IMR-90 (cell line): ENCODE measurements around the gene SEL1L2. TPM values are rescaled to one million over a fixed set of nuclear protein-coding genes. Genes with fewer than 3 reads are reported as not detected.

ENCODE experiments used
- ATAC-seq: fragments of 200-7000 bp; cut with Tn5 transposase; 2 replicates; pipeline ENCODE4 v1.9.1; 2020; ENCODE audit warnings: low read depth, mild to moderate bottlenecking, moderate library complexity
- BruUV-seq: library from RNA; stranded (reverse); fragments of 400-500 nt; replicated peaks from 2 replicates; lab custom pipeline; 2021; lab: Mats Ljungman, UMichigan
- CTCF ChIA-PET: fragments of 300-600 bp; formaldehyde crosslinking; extraction: SDS; loops from one replicate; lab custom pipeline; 2021; ENCODE audit warnings: antibody characterized with exemption; lab: Yijun Ruan, JAX
- POLR2A ChIA-PET: fragments of 300-600 bp; sonication (Branson Sonifier 250); formaldehyde crosslinking; loops from one replicate; lab custom pipeline; 2022; ENCODE audit warnings: antibody characterized with exemption; ENCODE audit not compliant: unreplicated experiment; lab: Charles Lee
- DNase-seq: peaks from one replicate; pipeline ENCODE4 v3.0.0; 2013
- H2AFZ ChIP-seq: replicated peaks from 2 replicates; pipeline ENCODE3; 2013; ENCODE audit warnings: low read length, mild to moderate bottlenecking; ENCODE audit not compliant: poor library complexity
- H2AK5ac ChIP-seq: 2 replicates; pipeline ENCODE4 v1.6.1; 2013; ENCODE audit warnings: low read depth, low read length, inconsistent platforms
- H2AK9ac ChIP-seq: replicated peaks from 2 replicates; pipeline ENCODE3; 2013; ENCODE audit warnings: mild to moderate bottlenecking, low read depth, low read length, moderate library complexity; ENCODE audit not compliant: poor library complexity
- H2BK120ac ChIP-seq: 2 replicates; pipeline ENCODE4 v1.6.1; 2013; ENCODE audit warnings: low read depth, low read length, inconsistent platforms
- H2BK15ac ChIP-seq: 3 replicates; pipeline ENCODE4 v1.6.1; 2013; ENCODE audit warnings: low read depth, low read length, inconsistent platforms
- H2BK20ac ChIP-seq: 2 replicates; pipeline ENCODE4 v1.6.1; 2013; ENCODE audit warnings: low read depth, mild to moderate bottlenecking, inconsistent platforms, low read length, moderate library complexity
- H2BK5ac ChIP-seq: 2 replicates; pipeline ENCODE4 v1.6.1; 2013; ENCODE audit warnings: mild to moderate bottlenecking, low read depth, low read length, inconsistent platforms; ENCODE audit not compliant: poor library complexity, severe bottlenecking
- H3K14ac ChIP-seq: replicated peaks from 2 replicates; pipeline ENCODE4 v1.6.1; 2013; ENCODE audit warnings: low read depth, low read length, inconsistent platforms
- H3K18ac ChIP-seq: 2 replicates; pipeline ENCODE4 v1.6.1; 2013; ENCODE audit warnings: low read depth, low read length, control low read depth
- H3K23ac ChIP-seq: 2 replicates; pipeline ENCODE4 v1.6.1; 2013; ENCODE audit warnings: low read depth, low read length, inconsistent platforms
- H3K27ac ChIP-seq: 2 replicates; pipeline ENCODE4 v1.5.1; 2013; ENCODE audit warnings: mild to moderate bottlenecking, control low read depth, low read length; ENCODE audit not compliant: insufficient read depth
- H3K27me3 ChIP-seq: 2 replicates; pipeline ENCODE4 v1.6.1; 2013; ENCODE audit warnings: low read length; ENCODE audit not compliant: control insufficient read depth, insufficient read depth
- H3K36me3 ChIP-seq: 2 replicates; pipeline ENCODE4 v1.6.1; 2013; ENCODE audit warnings: low read length, mixed read lengths; ENCODE audit not compliant: control insufficient read depth, insufficient read depth
- H3K4ac ChIP-seq: 2 replicates; pipeline ENCODE4 v1.6.1; 2013; ENCODE audit warnings: low read depth, low read length, inconsistent platforms
- H3K4me1 ChIP-seq: 2 replicates; pipeline ENCODE4 v1.6.1; 2013; ENCODE audit warnings: low read length, mixed read lengths; ENCODE audit not compliant: control insufficient read depth, insufficient read depth
- H3K4me2 ChIP-seq: 2 replicates; pipeline ENCODE4 v1.6.1; 2013; ENCODE audit warnings: low read depth, mild to moderate bottlenecking, control low read depth, low read length, moderate library complexity
- H3K4me3 ChIP-seq: 2 replicates; pipeline ENCODE4 v1.5.1; 2013; ENCODE audit warnings: low read depth, mild to moderate bottlenecking, control low read depth, low read length, moderate library complexity; ENCODE audit not compliant: insufficient read depth
- H3K56ac ChIP-seq: 2 replicates; pipeline ENCODE4 v1.6.1; 2013; ENCODE audit warnings: low read length, inconsistent platforms; ENCODE audit not compliant: insufficient read depth; ENCODE audit errors: extremely low read depth
- H3K79me1 ChIP-seq, 2 experiments: 2 replicates each; pipeline ENCODE4 v1.6.1; 2013; ENCODE audit warnings: low read length in 2 of 2, inconsistent platforms in 1 of 2, low read depth in 1 of 2
- H3K9ac ChIP-seq: 2 replicates; pipeline ENCODE4 v1.6.1; 2013; ENCODE audit warnings: low read depth, low read length, control low read depth
- H3K9me1 ChIP-seq: 2 replicates; pipeline ENCODE4 v1.6.1; 2013; ENCODE audit warnings: low read length, inconsistent platforms; ENCODE audit not compliant: insufficient read depth
- H3K9me3 ChIP-seq: 2 replicates; pipeline ENCODE4 v1.6.1; 2013; ENCODE audit warnings: low read length; ENCODE audit not compliant: control insufficient read depth, insufficient read depth
- H4K20me1 ChIP-seq: 2 replicates; pipeline ENCODE4 v1.6.1; 2013; ENCODE audit warnings: low read length, inconsistent platforms; ENCODE audit not compliant: insufficient read depth
- H4K5ac ChIP-seq: 2 replicates; pipeline ENCODE4 v1.6.1; 2013; ENCODE audit warnings: mild to moderate bottlenecking, low read depth, low read length, control low read depth
- H4K8ac ChIP-seq, 2 experiments: 2 replicates each; pipeline ENCODE4 v1.6.1; 2013; ENCODE audit warnings: low read depth in 2 of 2, low read length in 2 of 2, control low read depth in 1 of 2, inconsistent platforms in 1 of 2
- H4K91ac ChIP-seq: 2 replicates; pipeline ENCODE4 v1.6.1; 2013; ENCODE audit warnings: low read depth, low read length, inconsistent platforms; ENCODE audit not compliant: insufficient read depth
- BHLHE40 ChIP-seq: fragments of 150-350 bp; IDR thresholded peaks from 2 replicates; pipeline ENCODE4 v1.6.1; 2016; ENCODE audit warnings: mild to moderate bottlenecking, low read depth, low read length
- CEBPB ChIP-seq: IDR thresholded peaks from 2 replicates; pipeline ENCODE4 v1.6.1; 2012; ENCODE audit warnings: low read depth, low read length, improper control_type of control experiment
- CHD1 ChIP-seq: IDR thresholded peaks from 2 replicates; pipeline ENCODE4 v1.6.1; 2012; ENCODE audit warnings: low read depth, low read length, improper control_type of control experiment
- CTCF ChIP-seq: conservative IDR thresholded peaks from 2 replicates; pipeline ENCODE4 v1.5.1; 2012; ENCODE audit warnings: mild to moderate bottlenecking, low read depth, low read length, improper control_type of control experiment
- ELK1 ChIP-seq: fragments of 150-350 bp; IDR thresholded peaks from 2 replicates; pipeline ENCODE4 v1.6.1; 2016; ENCODE audit warnings: low read depth, mild to moderate bottlenecking, low read length, moderate library complexity, borderline replicate concordance
- FOS ChIP-seq: fragments of 150-350 bp; IDR thresholded peaks from 2 replicates; pipeline ENCODE4 v1.6.1; 2016; ENCODE audit warnings: low read depth, low read length
- MAFK ChIP-seq: IDR thresholded peaks from 2 replicates; pipeline ENCODE4 v1.6.1; 2012; ENCODE audit warnings: low read depth, low read length, improper control_type of control experiment
- MAZ ChIP-seq: IDR thresholded peaks from 2 replicates; pipeline ENCODE4 v1.6.1; 2012; ENCODE audit warnings: low read depth, mild to moderate bottlenecking, low read length, improper control_type of control experiment, moderate library complexity, borderline replicate concordance
- MXI1 ChIP-seq: IDR thresholded peaks from 2 replicates; pipeline ENCODE4 v1.6.1; 2012; ENCODE audit warnings: low read depth, mild to moderate bottlenecking, low read length, moderate library complexity, borderline replicate concordance
- NFE2L2 ChIP-seq: fragments of 150-350 bp; IDR thresholded peaks from 2 replicates; pipeline ENCODE4 v1.6.1; 2016; ENCODE audit warnings: low read depth, mild to moderate bottlenecking, low read length
- POLR2A ChIP-seq: IDR thresholded peaks from 2 replicates; pipeline ENCODE4 v1.6.1; 2012; ENCODE audit warnings: mild to moderate bottlenecking, low read depth, low read length
- RAD21 ChIP-seq: IDR thresholded peaks from 2 replicates; pipeline ENCODE4 v1.6.1; 2012; ENCODE audit warnings: low read length, improper control_type of control experiment
- RCOR1 ChIP-seq: IDR thresholded peaks from 2 replicates; pipeline ENCODE4 v1.6.1; 2012; ENCODE audit warnings: mild to moderate bottlenecking, low read length, improper control_type of control experiment; ENCODE audit not compliant: insufficient replicate concordance
- RFX5 ChIP-seq: IDR thresholded peaks from 2 replicates; pipeline ENCODE4 v1.8.0; 2012; ENCODE audit warnings: low read depth, mild to moderate bottlenecking, low read length, moderate library complexity
- SMC3 ChIP-seq: fragments of 150-350 bp; IDR thresholded peaks from 2 replicates; pipeline ENCODE4 v1.6.1; 2016; ENCODE audit warnings: low read depth, mild to moderate bottlenecking, antibody characterized with exemption, low read length, moderate library complexity
- USF2 ChIP-seq: fragments of 150-350 bp; IDR thresholded peaks from 2 replicates; pipeline ENCODE4 v1.6.1; 2017; ENCODE audit warnings: mild to moderate bottlenecking, antibody characterized with exemption, low read length, low read depth
- WGBS, 2 experiments: methylation state at CpG; one replicate each; pipeline versions ENCODE4 v1.1.5 to v1.1.7; 2013; ENCODE audit warnings: missing lambda C conversion rate in 2 of 2; ENCODE audit not compliant: insufficient read length in 1 of 2; ENCODE audit errors: extremely low coverage in 2 of 2; 5-methylcytosine and 5-hydroxymethylcytosine counted together
- dilution Hi-C: fragments of 300-500 bp; cut with HindIII; formaldehyde crosslinking; loops from one replicate; pipeline ENCODE4 v1.14.3; 2018; ENCODE audit warnings: low sequenced_read_pairs; ENCODE audit not compliant: unreplicated experiment
- in situ Hi-C: fragments of 300-500 bp; cut with MboI; formaldehyde crosslinking; loops from 3 replicates; pipeline ENCODE4 v1.14.3; 2019; ENCODE audit warnings: low sequenced_read_pairs, inconsistent platforms, mixed read lengths
- intact Hi-C: fragments of 100-400 bp; cut with micrococcal nuclease; formaldehyde crosslinking; loops from 2 replicates; pipeline ENCODE4 v1.10.0; 2022
- polyA plus RNA-seq, 3 experiments: library from polyadenylated mRNA; depleted of rRNA; stranded (reverse); fragments of >200 nt; gene quantifications; 2 replicates each; pipeline ENCODE4 v1.2.3, GENCODE V29; 2012; ENCODE audit warnings: low replicate concordance in 1 of 3
- total RNA-seq: library from RNA; depleted of rRNA; stranded (reverse); fragments of >200 nt; gene quantifications from 2 replicates; pipeline ENCODE4 v1.2.3, GENCODE V29; 2012

The SEL1L2 gene
- total and polyA plus RNA-seq, 2 of the 4 experiments (the other 2 are of a cell fraction): not detected

- in situ Hi-C loops: no loop called here
- Histone ChIP-seq H4K5ac (no peak overlapping the region), H3K27me3 (no peaks in the 10 kb centered on the region), H3K79me1 (no peaks in the 10 kb centered on the region), H4K8ac (no peak overlapping the region), H3K36me3 (no peaks in the 10 kb centered on the region), H2AK9ac (no peak overlapping the region), H2AK5ac (no peak overlapping the region), H2BK5ac (no peak overlapping the region), H2AFZ (no peak overlapping the region), H2BK15ac (no peak overlapping the region), H3K56ac (no peak overlapping the region), H3K18ac (no peak overlapping the region), H3K23ac (no peak overlapping the region), H2BK20ac (no peak overlapping the region), H3K4me1 (no peaks in the 10 kb centered on the region), H3K14ac (no peak overlapping the region), H3K27ac (no peak overlapping the region), H3K4me3 (no peak overlapping the region), H4K91ac (no peak overlapping the region), H2BK120ac (no peak overlapping the region), H3K4me2 (no peak overlapping the region), H3K9me1 (no peaks in the 10 kb centered on the region), H3K9me3 (peaks cover 2% of the 10 kb centered on the region; the same call in 1 of the 2 replicates), H3K4ac (no peak overlapping the region), H4K20me1 (no peaks in the 10 kb centered on the region), H3K9ac (no peak overlapping the region)
- WGBS, 2 experiments: no CpG with 5 or more reads among the region's 4 CpGs
- ChIA-PET CTCF (no interaction called here), POLR2A (no interaction called here)
- intact Hi-C loops: no loop called here
- dilution Hi-C loops: no loop called here
- ATAC-seq (no peak), DNase-seq (no peak)
- no peak for TF ChIP-seq CTCF
- no peak for TF ChIP-seq MXI1
- TF ChIP-seq BHLHE40: no peak
- no peak for TF ChIP-seq NFE2L2
- TF ChIP-seq RCOR1: no peak
- no peak for TF ChIP-seq POLR2A
- no peak for TF ChIP-seq MAFK
- no peak for TF ChIP-seq CHD1
- TF ChIP-seq FOS: no peak
- no peak for TF ChIP-seq SMC3
- TF ChIP-seq USF2: no peak
- TF ChIP-seq ELK1: no peak
- no peak for TF ChIP-seq CEBPB
- no peak for TF ChIP-seq MAZ
- TF ChIP-seq RAD21: no peak
- no peak for TF ChIP-seq RFX5
- no TSS peak for BruUV-seq
These were observed 15.6 kb upstream of the SEL1L2 start for GRCh38 chr20:14005996-14006395.
